ENCODE results near the gene RAB37.

Gene RAB37

DNA sequence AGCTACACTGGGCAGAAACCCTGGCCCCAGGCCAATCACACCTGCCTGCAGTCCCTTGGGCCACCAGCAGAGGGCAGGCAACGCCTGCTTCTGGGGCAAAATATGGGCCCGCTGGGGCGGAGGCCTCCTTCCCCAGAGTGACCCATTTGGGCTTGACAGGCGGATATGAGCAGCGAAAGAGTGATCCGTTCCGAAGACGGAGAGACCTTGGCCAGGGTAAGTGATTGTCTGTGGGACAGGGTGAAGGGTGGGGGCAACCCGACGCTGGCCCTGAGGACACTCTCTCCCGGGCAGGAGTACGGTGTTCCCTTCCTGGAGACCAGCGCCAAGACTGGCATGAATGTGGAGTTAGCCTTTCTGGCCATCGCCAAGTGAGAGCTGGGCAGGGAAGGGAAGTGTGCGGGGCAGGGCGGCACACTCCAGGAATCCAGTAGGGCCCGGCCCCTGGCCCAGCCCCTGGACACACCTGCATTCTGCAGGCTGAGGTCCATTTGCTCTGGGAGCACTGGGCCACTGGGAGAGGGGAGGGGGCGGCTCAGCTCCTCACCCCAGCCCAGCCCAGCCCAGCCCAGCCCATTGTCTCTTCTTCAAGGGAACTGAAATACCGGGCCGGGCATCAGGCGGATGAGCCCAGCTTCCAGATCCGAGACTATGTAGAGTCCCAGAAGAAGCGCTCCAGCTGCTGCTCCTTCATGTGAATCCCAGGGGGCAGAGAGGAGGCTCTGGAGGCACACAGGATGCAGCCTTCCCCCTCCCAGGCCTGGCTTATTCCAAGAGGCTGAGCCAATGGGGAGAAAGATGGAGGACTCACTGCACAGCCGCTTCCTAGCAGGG is 7.9 kb downstream of the RAB37 start:
- peak; percentile 89 for DNase-seq (ENCODE audit: low read depth, low spot score)

DNA sequence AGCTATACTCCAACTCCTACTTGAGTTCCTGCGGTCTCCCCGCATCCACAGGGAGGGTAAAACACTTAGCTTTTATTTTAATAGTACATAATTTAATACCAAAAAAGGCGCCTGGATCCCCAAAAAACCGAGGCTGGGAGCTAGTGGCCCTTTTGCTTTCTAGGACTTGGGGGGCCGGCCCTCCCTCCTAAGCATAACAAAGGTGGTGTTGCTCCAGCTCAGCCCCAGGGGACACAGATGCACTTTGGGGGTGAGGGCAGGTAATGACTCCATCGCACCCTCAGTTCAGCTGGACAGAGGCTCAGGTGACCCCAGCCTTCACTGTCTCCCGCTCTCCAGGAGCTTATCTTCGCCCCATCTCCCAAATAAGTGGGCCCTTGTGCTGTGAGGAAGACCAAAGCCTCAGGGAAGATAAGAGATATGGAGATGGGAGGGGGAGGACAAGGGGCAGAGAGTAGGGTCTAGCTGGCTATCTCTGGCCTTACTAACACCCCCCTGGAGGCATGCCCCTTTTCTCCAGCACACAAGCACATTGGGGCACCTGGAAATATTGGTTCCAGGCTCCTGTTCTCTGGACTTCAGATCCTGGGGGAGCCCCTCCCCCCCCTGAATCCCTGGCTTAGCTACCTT is 8.6 kb downstream of the RAB37 start:
- DNase-seq (ENCODE audit: low read depth, low spot score): no peak

DNA sequence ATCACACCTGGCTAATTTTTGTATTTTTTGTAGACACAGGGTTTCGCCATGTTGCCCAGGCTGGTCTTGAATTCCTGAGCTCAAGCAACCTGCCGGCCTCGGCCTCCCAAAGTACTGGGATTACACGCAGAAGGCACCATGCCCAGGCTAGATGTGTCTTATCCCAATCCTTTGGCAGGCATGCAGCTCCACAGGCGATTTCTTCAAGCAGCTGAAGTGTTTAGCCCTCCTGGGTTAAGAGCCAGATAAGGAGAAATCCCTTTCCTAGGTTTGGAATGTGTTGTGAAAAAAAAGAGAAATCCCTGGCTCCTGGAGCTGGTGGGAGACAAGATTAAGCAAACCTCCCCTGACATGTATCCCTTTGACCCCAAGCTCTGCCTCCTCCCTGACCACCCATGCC is 9.3 kb downstream of the RAB37 start:
- no peak for DNase-seq (ENCODE audit: low read depth, low spot score)

DNA sequence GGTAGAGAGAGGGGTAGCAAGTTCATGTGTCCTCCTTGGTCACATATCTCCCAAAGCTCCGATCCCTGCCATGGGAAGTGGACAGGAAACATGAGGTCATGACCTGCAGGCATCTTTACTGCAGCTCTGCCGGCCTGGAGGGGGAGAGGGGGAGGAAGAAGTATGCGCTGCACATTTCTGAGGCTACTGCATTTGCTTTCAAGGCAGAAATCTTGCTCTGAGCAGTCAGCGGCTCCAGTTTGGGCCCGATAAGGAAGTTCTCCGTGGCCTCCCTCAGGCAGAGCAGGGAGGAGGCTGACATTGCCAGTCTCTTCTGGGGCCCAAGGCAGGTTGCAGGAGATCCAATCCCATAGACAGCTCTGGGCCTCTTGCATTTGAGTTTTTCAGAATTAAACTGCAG is 9.9 kb downstream of the RAB37 start:
- DNase-seq (ENCODE audit: low read depth, low spot score): no peak

- no peak for DNase-seq (ENCODE audit: low read depth, low spot score)
Measured at GRCh38 chr17:74748279-74748528, 11.1 kb downstream of the RAB37 start.

- peak; percentile 98 for DNase-seq (ENCODE audit: low read depth, low spot score)
Measured at GRCh38 chr17:74748529-74749278, 11.6 kb downstream of the RAB37 start, which contains the start of gene NHERF1. TSS of gene NHERF1 (plus strand) at chr17:74748628. CDS start at chr17:74748847, 219 bp downstream.

GRCh38 chr17:74749279-74750038 is 12.4 kb downstream of the RAB37 start:
- peak; percentile 63 for DNase-seq (ENCODE audit: low read depth, low spot score)

DNA sequence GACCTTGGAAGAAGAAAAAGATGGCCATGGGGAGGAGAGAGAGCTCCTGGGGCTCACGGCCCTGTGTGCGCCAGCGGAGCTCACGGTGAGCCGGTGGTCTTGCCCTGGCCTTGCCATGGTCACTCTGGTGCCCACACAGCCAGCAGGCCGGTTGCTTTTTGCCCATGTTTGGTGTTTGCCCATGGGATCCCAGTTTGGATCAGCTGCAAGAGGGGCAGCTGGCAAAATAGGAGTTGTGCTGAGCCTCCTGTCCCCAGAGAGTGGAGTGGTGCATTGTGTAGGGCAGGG is 12.9 kb downstream of the RAB37 start:
- DNase-seq (ENCODE audit: low read depth, low spot score): no peak

- no peak for DNase-seq (ENCODE audit: low read depth, low spot score)
Measured at GRCh38 chr17:74750327-74751069, 13.4 kb downstream of the RAB37 start.

DNA sequence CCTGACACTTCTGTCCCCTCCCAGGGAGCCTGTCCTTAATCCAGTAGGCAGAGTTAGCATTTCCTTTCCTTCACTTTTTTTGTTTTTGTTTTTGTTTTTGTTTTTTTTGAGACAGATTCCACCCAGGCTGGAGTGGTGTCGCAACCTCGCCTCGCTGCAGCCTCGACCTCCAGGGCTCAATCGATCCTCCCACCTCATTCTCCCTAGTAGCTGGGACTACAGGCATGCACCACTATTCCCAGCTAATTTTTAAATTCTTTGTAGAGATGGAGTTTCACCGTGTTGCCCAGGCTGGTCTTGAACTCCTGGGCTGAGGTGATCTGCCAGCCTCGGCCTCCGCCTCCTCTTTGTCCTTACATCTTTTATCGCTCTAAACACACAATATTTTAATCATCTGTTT is 15.4 kb downstream of the RAB37 start:
- no peak for DNase-seq (ENCODE audit: low read depth, low spot score)

DNA sequence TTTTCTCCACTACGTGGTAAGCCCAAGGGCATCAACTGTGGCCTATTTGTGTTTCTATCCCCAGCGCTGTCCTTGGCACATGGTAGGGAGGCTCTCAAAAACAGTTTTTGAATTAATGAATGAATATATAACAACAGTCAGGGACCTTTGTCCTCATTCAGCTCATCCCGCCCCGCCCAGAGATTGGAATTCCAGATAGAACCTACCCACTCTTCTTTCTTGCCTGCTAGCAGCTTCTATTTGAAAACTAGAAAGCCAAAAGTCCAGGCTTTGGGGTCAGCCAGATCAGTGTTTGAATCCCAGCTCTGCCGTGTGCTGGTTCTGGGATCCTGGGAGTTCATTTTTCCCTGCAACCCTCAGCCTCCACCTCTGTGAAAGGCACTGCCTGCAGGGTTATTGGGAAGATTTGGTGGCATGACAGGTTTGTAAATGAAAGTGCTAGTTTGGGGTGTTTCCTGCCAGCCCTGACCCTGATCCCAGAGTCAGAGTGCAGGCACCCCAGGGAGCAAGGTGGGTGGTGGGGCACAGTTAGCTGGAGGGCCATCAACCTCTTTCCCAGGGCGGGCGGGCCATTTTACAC is 15.9 kb downstream of the RAB37 start:
- no peak for DNase-seq (ENCODE audit: low read depth, low spot score)

DNA sequence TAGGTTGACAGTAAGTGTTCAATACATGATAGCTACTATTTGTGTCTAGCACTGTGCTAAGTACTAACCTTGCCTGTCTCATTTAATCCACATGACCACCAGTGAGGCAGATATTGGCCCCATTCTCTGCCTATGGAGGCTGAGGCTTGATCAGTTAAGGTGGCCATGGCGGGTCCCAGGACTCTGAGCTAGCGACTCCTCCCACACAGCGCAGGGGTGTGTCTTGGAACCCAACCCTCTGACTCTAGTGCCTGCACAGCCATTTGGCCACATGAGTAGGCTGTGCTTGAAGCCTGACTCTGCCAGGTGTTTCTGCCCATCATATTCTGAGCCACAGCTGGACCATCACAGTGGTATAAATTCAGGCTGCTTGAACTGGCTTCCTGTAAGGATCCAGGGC is 17.8 kb downstream of the RAB37 start:
- no peak for DNase-seq (ENCODE audit: low read depth, low spot score)

- DNase-seq (ENCODE audit: low read depth, low spot score): no peak
Measured at GRCh38 chr17:74755533-74755932, 18.5 kb downstream of the RAB37 start.

DNA sequence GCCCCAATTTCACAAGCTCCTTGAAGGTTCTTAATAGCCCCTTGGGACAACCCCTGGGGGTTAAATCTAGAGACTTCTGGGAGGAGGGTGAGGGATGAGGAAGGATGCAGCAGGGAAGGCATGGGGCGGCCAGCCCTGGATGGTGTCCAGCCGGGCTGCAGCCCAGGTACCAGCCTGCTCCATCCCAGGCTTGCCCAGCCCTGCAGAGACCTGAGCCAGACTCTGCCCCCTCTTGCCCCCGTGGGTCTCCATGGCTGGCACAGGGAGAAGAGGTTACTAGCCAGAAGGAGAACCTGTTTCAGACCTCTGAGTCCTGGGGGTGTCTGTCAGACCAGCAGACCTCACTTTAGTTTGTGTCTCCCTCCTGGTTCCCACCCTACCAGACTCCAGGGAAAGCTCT is 19.8 kb downstream of the RAB37 start:
- no peak for DNase-seq (ENCODE audit: low read depth, low spot score)

DNA sequence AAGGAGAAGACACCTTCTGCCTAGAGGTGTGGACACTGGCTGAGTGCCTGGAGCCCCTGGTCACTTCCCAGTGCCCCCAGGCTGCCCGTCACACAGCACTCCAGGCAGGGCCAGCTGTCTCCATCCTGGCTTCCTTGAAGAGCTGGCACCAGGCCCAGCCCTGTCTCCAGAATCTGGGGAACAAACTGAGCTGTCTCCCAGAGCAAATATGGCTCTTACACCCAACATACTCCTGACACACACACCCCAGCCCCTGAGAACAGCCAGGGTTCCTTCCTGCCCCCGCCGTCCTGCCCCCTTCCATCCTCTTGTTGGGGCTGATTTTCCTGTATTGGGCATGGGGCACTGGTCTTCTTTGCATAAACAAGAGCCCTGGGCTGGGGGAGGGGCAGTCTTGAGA is 20.4 kb downstream of the RAB37 start:
- no peak for DNase-seq (ENCODE audit: low read depth, low spot score)

DNA sequence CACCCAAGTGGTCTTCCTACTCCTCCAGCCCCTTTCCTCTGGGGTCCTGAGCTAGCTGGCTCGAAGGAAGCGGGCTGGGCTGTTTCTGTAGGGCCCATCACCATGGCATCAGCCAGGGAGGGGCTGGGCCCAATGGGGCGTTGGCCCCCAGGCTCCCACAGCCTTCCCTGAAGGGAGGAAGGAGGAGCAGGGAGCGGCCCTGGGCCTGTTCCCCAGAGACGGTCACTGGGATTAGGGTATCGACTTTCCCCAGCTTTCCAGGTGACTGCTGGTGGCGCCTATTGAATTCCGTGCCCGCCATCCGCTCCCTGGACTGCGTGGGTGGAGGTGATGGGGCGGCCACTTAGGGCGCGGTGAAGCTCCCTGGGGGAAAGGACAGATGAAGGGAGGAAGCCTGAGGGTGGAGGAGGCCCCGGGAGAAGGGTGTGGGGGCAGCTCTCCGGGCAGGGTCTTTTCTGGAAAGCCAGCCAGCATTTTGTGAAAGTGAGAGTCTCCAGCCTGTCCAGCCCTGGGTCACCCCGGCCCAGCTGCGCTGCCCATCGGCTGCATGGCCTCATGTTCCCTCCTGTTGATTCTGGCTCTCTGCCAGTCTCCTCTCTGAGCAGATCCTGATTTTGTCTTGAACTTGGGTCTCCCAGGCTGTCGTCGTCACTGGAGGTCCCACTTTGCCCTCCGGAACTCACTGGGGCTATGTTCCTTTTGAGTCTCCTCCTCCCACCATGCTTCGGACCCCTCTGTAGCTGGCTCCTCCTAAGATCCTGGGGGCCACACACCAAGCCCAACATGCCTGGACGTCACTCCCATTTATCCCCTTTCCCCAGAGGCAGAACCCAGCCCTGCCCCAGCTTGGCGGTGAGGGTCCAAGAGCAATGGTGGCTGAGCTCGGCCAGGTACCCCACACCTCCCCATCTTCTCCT is 21.1 kb downstream of the RAB37 start:
- DNase-seq (ENCODE audit: low read depth, low spot score): no peak

- no peak for DNase-seq (ENCODE audit: low read depth, low spot score)
Measured at GRCh38 chr17:74758848-74759168, 21.8 kb downstream of the RAB37 start.

GRCh38 chr17:74759243-74759801 is 22.3 kb downstream of the RAB37 start:
- no peak for DNase-seq (ENCODE audit: low read depth, low spot score)

GRCh38 chr17:74759941-74760340 is 22.9 kb downstream of the RAB37 start:
- DNase-seq (ENCODE audit: low read depth, low spot score): no peak
